HG03097 (cell line): ENCODE results near the gene ISG15.

ENCODE experiments used
- ATAC-seq: cut with Tn5 transposase; IDR thresholded peaks from one replicate; pipeline ENCODE4 v1.9.1; 2021; ENCODE audit not compliant: unreplicated experiment, low FRiP score

The ISG15 gene

GRCh38 chr1:1041873-1042272, 28.6 kb downstream of the ISG15 start:
- ATAC-seq = no peak

- no peak for ATAC-seq
Measured at GRCh38 chr1:1042835-1043234, 29.5 kb downstream of the ISG15 start.

- ATAC-seq = no peak
Measured at GRCh38 chr1:1043411-1043810, 30.1 kb downstream of the ISG15 start.

GRCh38 chr1:1043921-1044320, 30.6 kb downstream of the ISG15 start:
- no peak for ATAC-seq

GRCh38 chr1:1044455-1045078, 31.3 kb downstream of the ISG15 start:
- ATAC-seq = no peak

GRCh38 chr1:1045129-1045528, 31.8 kb downstream of the ISG15 start:
- no peak for ATAC-seq

GRCh38 chr1:1046243-1046642, 32.9 kb downstream of the ISG15 start:
- ATAC-seq = no peak

GRCh38 chr1:1046767-1047166, 33.5 kb downstream of the ISG15 start:
- ATAC-seq = no peak

GRCh38 chr1:1047407-1047806, 34.1 kb downstream of the ISG15 start:
- ATAC-seq = no peak

GRCh38 chr1:1047963-1048362, 34.7 kb downstream of the ISG15 start:
- no peak for ATAC-seq

- ATAC-seq = no peak
Measured at GRCh38 chr1:1048765-1049164, 35.5 kb downstream of the ISG15 start.

- no peak for ATAC-seq
Measured at GRCh38 chr1:1049318-1050165, 36.2 kb downstream of the ISG15 start.

- ATAC-seq = no peak
Measured at GRCh38 chr1:1050577-1051052, 37.3 kb downstream of the ISG15 start.

- ATAC-seq = no peak
Measured at GRCh38 chr1:1051127-1051810, 38.0 kb downstream of the ISG15 start.

GRCh38 chr1:1052003-1052840, 38.9 kb downstream of the ISG15 start:
- ATAC-seq = no peak

- ATAC-seq = no peak
Measured at GRCh38 chr1:1053022-1053421, 39.7 kb downstream of the ISG15 start.

GRCh38 chr1:1053682-1054081, 40.4 kb downstream of the ISG15 start:
- no peak for ATAC-seq

GRCh38 chr1:1054099-1054700, 40.9 kb downstream of the ISG15 start:
- no peak for ATAC-seq

- no peak for ATAC-seq
Measured at GRCh38 chr1:1054971-1055370, 41.7 kb downstream of the ISG15 start.
